ENCODE data around the gene PTPRQ. TPM values are rescaled to one million over a fixed set of nuclear protein-coding genes. Genes with fewer than 3 reads are reported as not detected.

The PTPRQ gene
- total RNA-seq, 4 donors from 2014 or later = 0.47 to 6.0 (median 3.4) TPM

GRCh38 chr12:80602455-80602854 lies 158.4 kb downstream of the PTPRQ start:
- Histone ChIP-seq H3K27me3 (no peaks in the 10 kb centered on the region), H3K4me3 (no peak overlapping the region), H3K27ac (no peak overlapping the region), H3K36me3 (no peaks in the 10 kb centered on the region), H3K9me3 (no peaks in the 10 kb centered on the region), H3K4me1 (no peaks in the 10 kb centered on the region)
- no peak for ATAC-seq
- TF ChIP-seq EP300 (IDR thresholded peaks at IDR 0.05) (no peak), POLR2A (IDR thresholded peaks at IDR 0.05) (no peak), POLR2AphosphoS5 (IDR thresholded peaks at IDR 0.05) (no peak), CTCF (IDR thresholded peaks at IDR 0.05) (no peak)
- WGBS, 2 donors (ENCODE audit: low coverage in 1 of 2) = 93 to 97% methylated on average over 3 of the region's 3 CpGs

GRCh38 chr12:80607361-80608135 lies 163.5 kb downstream of the PTPRQ start:
- no peak for ATAC-seq
- Histone ChIP-seq H3K9me3 (no peaks in the 10 kb centered on the region), H3K4me3 (no peak overlapping the region), H3K36me3 (no peaks in the 10 kb centered on the region), H3K27me3 (no peaks in the 10 kb centered on the region), H3K4me1 (no peaks in the 10 kb centered on the region), H3K27ac (no peak overlapping the region)
- TF ChIP-seq CTCF (IDR thresholded peaks at IDR 0.05) (no peak), EP300 (IDR thresholded peaks at IDR 0.05) (no peak), POLR2A (IDR thresholded peaks at IDR 0.05) (no peak), POLR2AphosphoS5 (IDR thresholded peaks at IDR 0.05) (no peak)
- WGBS, 2 donors (ENCODE audit: low coverage in 1 of 2) = 80% methylated on average over 3 of the region's 3 CpGs

GRCh38 chr12:80617733-80618132 lies 173.7 kb downstream of the PTPRQ start:
- no peaks in the 10 kb centered on the region for H3K36me3 ChIP-seq
- no peaks in the 10 kb centered on the region for H3K4me1 ChIP-seq
- H3K4me3 ChIP-seq = no peak overlapping the region
- TF ChIP-seq POLR2AphosphoS5 (IDR thresholded peaks at IDR 0.05) = no peak
- TF ChIP-seq EP300 (IDR thresholded peaks at IDR 0.05) = no peak
- no peak for TF ChIP-seq CTCF (IDR thresholded peaks at IDR 0.05)
- TF ChIP-seq POLR2A (IDR thresholded peaks at IDR 0.05) = no peak
- H3K27me3 ChIP-seq = no peaks in the 10 kb centered on the region
- ATAC-seq = no peak
- no peaks in the 10 kb centered on the region for H3K9me3 ChIP-seq
- H3K27ac ChIP-seq = no peak overlapping the region

- Histone ChIP-seq H3K27me3 (no peaks in the 10 kb centered on the region), H3K36me3 (no peaks in the 10 kb centered on the region), H3K9me3 (no peaks in the 10 kb centered on the region), H3K4me1 (no peaks in the 10 kb centered on the region), H3K27ac (no peak overlapping the region), H3K4me3 (no peak overlapping the region)
- TF ChIP-seq POLR2A (IDR thresholded peaks at IDR 0.05) (no peak), EP300 (IDR thresholded peaks at IDR 0.05) (no peak), POLR2AphosphoS5 (IDR thresholded peaks at IDR 0.05) (no peak), CTCF (IDR thresholded peaks at IDR 0.05) (no peak)
- 44 to 73% methylated on average over 2 of the region's 2 CpGs for WGBS, 2 donors (ENCODE audit: low coverage in 1 of 2)
- no peak for ATAC-seq
These were observed 176.2 kb downstream of the PTPRQ start for GRCh38 chr12:80620281-80620680.

- H3K9me3 ChIP-seq = no peaks in the 10 kb centered on the region
- WGBS, 2 donors (ENCODE audit: low coverage in 1 of 2) = 63 to 90% methylated on average over 1 of the region's 1 CpG
- no peaks in the 10 kb centered on the region for H3K27me3 ChIP-seq
- no peak overlapping the region for H3K27ac ChIP-seq
- TF ChIP-seq CTCF (IDR thresholded peaks at IDR 0.05) (no peak), POLR2AphosphoS5 (IDR thresholded peaks at IDR 0.05) (no peak), POLR2A (IDR thresholded peaks at IDR 0.05) (no peak), EP300 (IDR thresholded peaks at IDR 0.05) (no peak)
- no peak for ATAC-seq
- H3K4me3 ChIP-seq = no peak overlapping the region
- H3K4me1 ChIP-seq = peaks cover 0 to 8% (median 0%) of the 10 kb centered on the region in 3 donors
- no peaks in the 10 kb centered on the region for H3K36me3 ChIP-seq
These were observed 178.2 kb downstream of the PTPRQ start for GRCh38 chr12:80622271-80622670.

Measured in gastroesophageal sphincter (tissue), 4 donors.